LNCAP (cell line): ENCODE measurements around the gene SEMA5A.

Experiments used
- TF ChIP-seq, protein P1 (sequence below): fragments of 450-650 bp; IDR thresholded peaks from 2 replicates; pipeline ENCODE4 v1.5.1; 2017; ENCODE audit warnings: mild to moderate bottlenecking

The SEMA5A gene

DNA sequence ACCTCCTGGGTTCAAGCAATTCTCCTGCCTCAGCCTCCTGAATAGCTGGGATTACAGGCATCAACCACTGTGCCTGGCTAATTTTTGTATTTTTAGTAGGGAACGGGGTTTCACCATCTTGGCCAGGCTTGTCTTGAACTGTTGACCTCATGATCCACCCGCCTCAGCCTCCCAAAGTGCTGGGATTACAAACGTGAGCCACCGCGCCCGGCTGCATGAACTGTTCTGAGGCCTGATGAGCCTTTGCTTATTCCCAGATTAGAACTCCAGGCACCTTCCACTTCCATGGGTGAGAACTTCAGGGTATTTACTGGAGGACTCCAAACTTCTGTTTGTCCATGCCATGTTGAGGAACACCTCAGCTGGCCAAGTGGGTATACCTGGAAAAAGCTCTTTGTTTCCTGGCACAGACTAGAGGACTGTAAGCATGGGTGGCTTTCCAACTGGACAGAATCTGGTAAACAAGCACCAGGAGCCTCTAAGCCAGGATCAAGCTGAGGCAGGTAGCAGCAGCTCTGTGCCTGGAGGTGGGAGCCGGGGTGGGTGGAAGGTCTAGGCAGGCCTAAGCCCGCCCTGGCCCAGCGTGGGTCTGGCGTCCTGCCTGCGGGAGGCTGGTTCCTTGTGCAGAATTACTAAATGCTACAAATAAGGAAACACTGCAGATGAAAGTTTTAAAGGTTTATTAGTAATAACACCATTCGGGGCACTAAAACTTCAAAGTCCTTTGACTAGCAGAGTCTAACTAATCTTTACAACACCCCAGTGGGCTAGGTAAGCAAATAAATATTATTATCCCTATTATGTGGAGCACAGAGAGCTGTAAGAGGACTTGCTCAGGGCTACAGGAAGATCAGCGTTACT, 78.4 kb downstream of the SEMA5A start:
- TF ChIP-seq, protein P1, sequence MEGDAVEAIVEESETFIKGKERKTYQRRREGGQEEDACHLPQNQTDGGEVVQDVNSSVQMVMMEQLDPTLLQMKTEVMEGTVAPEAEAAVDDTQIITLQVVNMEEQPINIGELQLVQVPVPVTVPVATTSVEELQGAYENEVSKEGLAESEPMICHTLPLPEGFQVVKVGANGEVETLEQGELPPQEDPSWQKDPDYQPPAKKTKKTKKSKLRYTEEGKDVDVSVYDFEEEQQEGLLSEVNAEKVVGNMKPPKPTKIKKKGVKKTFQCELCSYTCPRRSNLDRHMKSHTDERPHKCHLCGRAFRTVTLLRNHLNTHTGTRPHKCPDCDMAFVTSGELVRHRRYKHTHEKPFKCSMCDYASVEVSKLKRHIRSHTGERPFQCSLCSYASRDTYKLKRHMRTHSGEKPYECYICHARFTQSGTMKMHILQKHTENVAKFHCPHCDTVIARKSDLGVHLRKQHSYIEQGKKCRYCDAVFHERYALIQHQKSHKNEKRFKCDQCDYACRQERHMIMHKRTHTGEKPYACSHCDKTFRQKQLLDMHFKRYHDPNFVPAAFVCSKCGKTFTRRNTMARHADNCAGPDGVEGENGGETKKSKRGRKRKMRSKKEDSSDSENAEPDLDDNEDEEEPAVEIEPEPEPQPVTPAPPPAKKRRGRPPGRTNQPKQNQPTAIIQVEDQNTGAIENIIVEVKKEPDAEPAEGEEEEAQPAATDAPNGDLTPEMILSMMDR, result no peak

DNA sequence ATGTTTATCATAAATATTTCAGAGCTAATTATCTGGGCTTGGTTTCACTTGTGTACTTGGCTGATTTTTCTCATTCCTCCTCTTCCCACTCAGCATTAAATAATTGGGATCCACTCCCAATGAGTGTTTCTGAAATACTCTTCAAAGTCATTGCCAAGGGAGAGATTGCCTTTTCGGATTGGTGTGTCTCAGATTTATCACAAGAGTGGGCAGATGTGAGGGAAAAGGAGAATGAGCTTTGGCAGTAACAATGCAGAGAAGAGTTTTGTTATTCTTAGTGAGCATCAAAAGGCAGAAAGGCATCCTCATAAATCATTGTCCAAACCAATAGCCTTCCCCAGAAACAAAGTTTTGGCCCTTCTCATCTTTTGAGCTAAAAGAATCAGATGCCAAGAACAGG, 79.2 kb downstream of the SEMA5A start:
- TF ChIP-seq, protein P1, result no peak

DNA sequence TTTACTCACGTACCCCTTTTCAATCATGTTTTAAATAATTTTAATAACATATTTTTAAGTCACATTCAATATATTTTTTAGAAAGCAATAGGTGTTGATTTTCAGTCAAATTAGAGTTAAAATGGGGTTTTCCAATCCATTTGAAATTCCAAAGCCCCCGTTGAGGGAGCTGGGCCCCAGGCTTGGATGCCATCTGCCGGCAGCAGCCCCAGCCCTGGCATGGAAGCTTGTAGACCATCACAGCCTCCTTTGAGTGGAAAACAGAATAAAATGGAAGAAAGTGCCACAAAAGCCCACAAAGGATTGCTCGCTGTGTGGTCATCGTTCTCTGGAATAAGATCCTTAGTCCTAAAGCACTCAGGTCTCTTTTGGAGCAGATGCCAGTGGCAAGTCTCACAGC, 81.4 kb downstream of the SEMA5A start:
- TF ChIP-seq, protein P1, result no peak

DNA sequence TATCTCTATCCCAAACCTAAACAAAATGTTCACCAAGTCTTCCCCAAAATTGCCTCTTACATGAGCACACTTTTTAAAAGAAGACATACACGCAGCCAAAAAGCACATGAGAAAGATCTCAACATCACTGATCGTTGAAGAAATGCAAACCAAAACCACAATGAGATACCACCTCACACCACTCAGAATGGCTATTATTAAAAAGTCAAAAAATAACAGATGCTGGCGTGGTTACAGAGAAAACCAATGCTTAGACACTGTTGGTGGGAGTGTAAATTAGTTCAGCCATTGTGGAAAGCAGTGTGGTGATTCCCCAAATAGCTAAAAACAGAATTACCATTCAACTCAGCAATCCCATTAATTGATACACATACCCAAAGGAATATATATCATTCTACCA, 83.8 kb downstream of the SEMA5A start:
- TF ChIP-seq, protein P1, result no peak

DNA sequence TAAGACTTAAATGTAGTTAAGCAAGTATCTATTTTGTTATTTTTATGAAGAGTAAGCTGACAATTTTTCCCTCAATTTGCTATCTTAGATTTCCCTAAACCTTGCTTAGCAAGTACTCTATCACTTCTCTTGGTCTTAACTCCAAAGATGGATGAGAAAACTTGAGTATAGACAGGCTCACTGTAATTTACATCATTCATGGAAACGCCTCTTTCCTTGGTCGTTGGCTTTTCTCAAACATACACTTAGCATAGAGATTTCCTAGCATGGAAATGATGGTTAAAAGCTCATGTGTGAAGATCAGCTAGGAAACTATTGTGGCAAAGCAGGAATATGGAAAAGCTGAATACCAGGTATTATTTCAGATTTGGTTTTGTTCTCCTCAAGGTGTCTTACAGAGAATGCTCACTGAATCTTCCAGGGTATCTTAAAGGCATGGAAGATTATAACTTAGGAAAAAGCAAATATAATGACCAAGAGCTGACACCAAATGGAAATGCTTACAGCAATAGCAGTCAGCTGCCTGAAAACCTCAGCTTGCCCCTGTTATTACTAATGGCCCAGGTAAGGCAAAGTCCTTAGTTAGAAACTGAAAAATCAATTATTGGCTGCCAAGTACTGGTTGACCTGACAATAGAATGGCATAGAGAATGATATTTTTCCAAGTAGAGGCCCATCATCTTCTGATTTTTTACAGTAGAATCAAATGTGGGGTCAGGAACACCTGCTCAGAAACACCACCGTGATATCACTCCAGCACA, 84.8 kb downstream of the SEMA5A start:
- TF ChIP-seq, protein P1, result no peak

DNA sequence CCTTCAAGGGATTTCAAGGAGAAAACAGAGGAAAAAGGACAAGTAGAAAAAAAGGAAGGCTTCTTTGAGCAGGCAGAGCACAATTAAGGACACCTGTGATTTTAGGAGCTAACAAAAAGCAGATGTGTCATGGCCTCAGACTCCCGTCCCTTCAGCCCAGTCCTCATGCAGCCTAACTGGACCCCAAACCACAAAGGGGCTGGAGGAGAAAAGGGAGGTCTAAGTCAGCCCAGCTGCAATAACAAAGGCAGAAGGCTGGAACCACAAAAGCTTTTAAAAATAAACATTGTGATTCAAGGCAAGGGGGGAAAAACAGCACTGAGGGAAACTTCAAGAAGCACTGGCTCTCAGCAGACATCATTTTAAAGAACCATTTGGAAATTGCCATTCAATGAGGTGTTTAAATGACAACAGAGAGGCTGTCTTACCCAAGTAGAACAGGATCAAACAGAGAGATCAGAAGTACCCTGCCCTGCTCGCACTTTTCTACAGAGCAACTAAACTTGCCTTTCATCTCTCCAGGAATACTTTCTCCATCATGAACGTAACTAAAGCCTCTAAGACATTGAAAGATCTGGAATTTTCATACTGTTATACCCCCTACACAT, 89.3 kb downstream of the SEMA5A start:
- TF ChIP-seq, protein P1, result no peak

DNA sequence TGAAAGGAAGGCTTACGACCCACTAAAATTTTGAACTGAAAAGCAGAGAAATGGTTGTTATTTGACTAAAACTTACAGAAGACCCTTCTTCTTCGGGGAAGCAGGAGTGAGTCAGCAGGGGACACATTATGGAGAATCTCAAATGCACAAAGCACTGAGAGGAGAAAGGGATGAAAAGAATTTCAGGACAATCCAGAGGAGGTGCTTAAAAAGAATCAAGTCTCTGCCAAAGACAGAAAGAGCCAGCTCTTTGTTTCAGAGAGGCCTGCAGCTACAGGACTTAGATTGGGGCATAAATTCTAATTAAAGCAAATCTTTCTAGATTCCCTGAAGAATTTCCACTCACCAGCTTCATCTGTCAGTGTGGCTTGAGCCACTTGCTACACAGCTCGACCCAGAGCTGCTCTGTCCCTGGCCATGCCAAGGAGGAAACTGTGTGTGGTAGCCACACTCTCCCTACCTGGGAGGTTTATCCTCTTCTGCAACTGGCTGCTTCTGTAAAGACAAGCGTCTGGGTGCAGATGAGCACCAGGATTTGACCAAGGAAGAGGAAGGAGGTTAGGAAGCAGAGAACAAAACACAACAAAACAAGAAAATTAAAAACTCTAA, 89.9 kb downstream of the SEMA5A start:
- TF ChIP-seq, protein P1, result no peak
